Activated CD8-positive, alpha-beta memory T cell treated with anti-CD3 and anti-CD28 coated beads for 24 hours (primary cell): Measurements from ENCODE around the gene LEFTY2.
"Not testable (repeated sequence)": the region's sequence is repeated elsewhere in the genome, so short reads cannot be mapped to it uniquely, and the experiment has no call there.

Experiments
- DNase-seq: peaks from one replicate; pipeline ENCODE4 v3.0.0-alpha.2; 2020

The LEFTY2 gene

DNA sequence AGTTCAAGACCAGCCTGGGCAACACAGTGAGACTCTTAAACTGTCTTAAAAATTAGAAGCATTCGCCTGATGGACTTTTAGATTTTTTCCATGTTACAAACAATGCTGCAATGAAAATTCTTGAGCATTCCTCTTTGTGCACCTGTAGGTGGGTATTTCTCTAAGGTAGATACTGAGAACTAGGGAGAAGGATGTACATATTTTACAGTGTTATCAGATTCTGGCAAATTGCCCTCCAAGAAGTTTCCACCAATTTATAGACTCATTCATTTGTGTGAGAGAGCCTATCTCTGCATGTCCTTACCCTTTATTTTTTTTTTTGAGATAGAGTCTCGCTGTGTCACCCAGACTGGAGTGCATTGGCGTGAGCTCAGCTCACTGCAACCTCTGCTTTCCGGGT is 12.3 kb upstream of the LEFTY2 start:
- DNase-seq, result no peak

DNA sequence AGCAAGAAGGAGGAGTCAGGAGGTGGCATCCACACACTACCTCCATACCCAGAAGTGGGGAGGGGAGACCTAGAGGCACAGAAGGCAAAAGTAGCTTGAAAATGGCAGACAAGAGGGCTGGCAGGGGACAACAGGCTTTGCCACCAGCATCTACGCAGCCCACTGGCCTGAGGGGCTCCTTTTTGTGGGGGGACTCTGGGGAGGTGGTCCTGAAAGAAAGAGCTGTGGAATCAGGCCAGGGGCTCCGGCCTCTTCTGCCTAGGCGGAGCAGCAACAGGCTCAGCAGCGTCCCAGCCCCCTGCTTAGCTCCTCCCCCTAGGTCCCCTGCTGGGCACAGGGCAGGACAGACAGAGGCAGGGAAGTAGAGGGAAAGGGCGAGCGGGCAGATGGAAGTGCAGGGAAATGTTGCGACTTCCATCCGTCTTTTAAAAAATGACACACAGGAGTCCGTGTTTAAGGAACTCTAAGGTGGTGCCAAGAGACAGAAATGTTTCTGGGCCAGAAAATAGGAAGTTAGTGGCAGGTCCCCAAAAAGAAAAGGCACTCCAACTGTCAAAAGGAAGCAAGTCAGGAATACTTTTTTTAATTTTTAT is 10.0 kb upstream of the LEFTY2 start:
- DNase-seq, result no peak

DNA sequence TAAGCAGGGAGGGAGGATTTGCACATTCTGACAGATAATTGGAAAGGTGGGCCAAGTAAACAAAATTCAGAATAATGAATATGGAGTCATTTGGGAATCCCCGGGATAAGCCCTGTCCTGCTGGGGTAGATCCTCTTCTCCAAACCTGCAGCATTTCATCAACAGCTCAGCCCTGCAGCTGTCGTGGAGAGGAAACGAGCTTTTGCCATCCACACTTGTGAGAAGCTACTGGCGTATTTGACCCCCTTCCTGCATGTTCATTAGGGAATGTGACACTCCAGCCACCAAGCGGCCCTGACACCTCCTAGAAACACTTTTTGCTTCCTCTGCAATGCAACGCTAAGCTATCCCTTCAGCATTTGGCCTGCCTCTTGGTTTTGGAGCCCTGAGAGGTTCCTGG is 8.0 kb upstream of the LEFTY2 start:
- no peak for DNase-seq

DNA sequence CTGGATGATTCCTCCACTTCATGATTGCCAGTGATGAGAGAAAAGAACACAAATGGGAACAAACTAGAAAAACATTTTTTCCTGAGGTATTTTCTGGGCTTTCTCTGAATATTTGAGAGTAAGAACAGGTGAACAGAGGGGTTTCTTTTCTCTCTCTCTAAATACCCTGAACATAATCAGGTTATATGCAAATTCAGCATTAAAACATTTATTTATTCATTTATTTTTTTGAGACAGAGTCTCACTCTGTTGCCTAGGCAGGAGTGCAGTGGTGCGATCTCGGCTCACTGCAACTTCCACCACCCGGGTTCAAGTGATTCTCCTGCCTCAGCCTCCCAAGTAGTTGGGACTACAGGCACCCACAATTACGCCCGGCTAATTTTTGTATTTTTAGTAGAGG is 5.8 kb upstream of the LEFTY2 start:
- DNase-seq, result no peak

DNA sequence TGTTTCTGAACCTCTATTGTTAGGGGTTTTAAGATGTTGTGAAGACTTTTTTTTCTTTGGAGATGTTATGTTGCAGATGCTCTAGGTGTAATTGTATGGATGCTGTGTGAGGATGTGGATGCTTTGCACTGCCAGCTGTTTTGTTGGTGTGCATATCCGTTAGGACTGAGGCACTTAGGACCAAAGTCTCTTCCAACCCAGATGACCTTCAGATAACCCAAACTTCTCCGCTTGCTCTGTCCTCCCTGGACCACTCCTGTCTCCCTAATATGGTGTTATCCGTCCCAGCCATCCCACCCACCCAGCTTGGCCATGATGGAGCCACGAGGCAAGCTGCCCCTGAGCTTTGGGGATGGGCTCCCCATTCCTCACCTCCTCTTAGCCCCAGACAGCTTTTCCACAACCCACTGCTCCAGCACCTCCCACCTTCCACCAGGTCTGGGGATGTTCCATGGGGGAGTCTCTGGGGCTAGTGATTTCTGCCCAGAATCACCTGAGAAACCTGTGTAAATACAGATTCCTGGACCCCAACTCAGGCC is 5.1 kb upstream of the LEFTY2 start:
- no peak for DNase-seq

DNA sequence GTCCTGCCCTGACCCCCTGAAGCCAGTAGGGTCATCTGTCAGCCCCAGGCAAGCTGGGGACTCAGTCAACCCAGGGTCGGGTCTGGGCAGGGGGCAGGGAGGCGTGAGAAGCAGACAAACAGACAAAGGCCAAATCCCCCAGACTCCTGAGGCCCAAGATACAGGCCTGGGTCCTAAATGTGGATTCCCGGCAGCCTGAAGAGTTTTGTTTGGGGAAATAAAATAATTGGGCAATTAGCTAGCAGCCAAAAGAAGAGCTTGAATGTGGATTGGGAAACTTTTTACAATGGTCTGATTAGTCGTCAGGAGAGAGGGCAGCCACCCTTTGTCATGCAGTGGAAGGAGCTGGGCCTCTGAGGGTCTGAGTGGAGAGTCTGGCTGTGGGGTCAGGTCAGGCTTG is 4.5 kb upstream of the LEFTY2 start:
- no peak for DNase-seq

DNA sequence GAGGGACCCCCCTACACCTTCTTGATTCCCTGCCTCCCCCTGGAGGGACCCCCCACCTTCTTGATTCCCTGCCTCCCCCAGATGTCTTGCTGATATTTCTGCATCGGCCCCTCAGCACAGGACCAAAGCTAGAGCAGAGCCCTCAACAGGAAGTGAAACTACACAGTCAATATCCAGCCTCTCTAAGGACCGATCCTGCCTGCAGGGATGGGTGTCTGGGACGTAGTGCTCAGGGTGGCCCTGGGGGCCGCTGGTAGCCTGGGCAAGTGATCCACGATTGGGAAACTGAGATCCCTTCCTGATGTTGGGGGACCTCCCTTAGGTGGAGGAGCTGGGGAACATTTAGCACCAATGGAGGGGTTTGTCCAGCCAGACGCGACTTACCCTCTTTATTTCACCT is 3.9 kb upstream of the LEFTY2 start:
- DNase-seq, result no peak

DNA sequence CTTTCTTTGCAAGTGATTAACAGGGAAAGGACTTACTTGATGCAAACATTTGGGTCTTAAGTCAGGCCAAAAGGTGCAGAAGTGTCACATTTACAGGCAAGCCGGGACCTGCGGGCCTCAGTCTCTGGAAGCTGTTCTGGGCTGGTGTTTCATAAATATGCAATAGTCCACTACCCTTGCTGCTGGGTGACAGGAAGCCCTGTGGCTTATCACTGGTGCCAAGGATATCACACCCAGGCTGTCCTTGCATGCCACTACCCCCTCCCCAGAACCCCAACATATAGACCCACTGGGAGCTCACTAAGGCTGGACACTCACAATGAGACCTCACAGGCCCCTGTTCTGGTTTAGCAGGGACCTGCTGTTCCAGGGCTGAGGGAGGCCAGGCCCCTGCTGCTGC is 3.4 kb upstream of the LEFTY2 start:
- no peak for DNase-seq

DNA sequence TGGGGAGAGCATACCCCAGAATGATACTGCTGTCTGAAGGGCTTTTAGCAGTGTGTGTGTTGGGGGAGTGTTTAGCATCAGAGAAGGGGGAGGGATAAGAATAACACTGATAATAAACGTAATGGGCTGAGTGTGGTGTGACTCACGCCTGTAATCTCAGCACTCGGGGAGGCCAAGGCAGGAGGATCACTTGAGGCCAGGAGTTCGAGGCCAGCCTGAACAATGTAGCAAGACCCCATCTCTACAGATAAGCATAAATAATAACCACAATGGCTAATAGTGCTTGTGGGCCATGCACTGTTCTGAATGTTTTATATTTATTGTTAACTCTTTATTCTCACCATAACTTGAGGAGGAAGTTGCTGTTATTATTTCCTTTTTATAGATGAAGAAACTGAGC is 2.6 kb upstream of the LEFTY2 start:
- DNase-seq, result no peak

DNA sequence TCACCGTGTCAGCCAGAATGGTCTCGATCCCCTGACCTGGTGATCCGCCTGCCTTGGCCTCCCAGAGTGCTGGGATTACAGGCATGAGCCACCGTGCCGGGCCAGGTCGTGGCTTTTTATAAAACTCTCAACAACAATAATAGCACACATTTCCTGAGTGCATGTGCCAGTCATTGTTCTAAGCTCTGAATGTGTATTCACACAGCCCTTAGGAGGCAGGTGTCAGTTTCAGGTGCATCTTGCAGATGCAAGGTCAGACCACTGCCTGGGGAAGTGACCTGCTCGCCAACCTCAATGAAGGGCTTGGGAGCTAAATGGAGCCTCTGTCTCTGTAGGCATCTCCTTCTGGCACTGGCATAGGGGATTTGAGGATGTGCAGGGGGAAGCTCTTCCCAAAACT is 1.6 kb upstream of the LEFTY2 start:
- DNase-seq, result no peak

DNA sequence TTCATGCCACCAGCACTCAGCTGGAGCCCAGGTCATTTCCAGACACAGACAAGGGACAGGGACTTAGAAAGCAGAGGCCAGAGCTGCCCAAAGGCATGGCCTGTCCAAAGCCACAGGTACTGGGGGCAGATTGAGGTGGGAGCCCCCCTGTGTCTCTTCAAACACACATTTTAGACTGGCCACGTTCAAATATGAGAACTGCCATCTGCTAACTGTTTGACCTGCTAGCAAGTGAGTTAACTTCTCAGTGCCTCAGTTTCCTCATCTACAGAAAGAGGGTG is 862 bp upstream of the LEFTY2 start:
- DNase-seq, result no peak

DNA sequence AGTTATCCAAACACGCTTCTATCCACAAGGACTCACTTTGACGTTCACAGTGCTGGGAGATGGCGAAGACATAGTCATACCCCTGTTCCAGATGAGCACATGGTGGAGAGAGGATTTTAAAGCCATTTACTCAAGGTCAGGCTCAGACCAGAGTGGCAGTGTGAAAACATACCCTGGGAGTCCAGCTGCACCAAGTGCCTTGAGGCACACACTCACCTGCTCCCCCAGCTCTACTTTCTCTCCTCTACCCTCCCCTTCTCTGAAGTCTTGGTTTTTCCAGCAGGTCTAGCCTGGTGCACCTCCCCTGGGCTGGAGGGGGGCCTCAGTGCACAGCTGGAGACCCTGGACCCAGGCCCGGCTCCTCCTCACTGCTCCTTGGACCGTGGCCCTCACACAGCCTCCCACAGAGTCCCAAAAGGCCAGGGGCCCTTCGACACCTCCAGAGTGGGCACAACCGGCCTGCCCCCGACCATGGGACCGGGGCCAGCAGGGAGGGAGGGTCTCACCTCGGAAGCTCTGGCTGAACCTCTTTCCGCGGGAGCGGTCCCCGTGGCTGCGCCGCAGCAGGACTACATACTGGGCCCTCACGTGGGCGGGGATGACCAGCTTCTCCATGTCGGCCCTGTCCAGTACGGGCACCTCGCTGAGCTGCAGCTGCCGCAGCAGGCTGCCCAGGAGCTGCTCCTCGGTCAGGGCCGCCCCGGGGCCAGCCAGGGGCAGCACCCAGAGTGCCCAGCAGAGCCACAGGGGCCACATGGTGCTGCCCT is 452 bp downstream of the LEFTY2 start:
- DNase-seq, result no peak

DNA sequence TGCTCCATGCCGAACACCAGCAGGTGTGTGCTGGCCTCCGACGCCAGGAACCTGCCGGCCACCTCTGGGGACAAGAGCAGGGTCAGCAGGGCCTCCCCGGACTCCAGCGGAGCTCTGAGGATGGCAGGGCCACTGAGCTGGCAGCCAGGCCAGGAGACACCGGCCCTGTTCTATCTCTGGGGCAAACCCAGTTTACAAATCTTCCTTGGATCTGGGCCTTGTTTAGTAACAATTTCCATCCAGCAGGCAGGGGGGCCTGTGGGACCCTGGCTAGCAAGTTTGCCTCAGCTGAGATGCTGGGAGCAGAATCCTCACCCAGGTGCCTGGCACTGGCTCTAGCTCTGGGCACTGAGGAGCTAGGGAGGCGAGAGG is 1.1 kb downstream of the LEFTY2 start:
- not testable (repeated sequence) for DNase-seq

DNA sequence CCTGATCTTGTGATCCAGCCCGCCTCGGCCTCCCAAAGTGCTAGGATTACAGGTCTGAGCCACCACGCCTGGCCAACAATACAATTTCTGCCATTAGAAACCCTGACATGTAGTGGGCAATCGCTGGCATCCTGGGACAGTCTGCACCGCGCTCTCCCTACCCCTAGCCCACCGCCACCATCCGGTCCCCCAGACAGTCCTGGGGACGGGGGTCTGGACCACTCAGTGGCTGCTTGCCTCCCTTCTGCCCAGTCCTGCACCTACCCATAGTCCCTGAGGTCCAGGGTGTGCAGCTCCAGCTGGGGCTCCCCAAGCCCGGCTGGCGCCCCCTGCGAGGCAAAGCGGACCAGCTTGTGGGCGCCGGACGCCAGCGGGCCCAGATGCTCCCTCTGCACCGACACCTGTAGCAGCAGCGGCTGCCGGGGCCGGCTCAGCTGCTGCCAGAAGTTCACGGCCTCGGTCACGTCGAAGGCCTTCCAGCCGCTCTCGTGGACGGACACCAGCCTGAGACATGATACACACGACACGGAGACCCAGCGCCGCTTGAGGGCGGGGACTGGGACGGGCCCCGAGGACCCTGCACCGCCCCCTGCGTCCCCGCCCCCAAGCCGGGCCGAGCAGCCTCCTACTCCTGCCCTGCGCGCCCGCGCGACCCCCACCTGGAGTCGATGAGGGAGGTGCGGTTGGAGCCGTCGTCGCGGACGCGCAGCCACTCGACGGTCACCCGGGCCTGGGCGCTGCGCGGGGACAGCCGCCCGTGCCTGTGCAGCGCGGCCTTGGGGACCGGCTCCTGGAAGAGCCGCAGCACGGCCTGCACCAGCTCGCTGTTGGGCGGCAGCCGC is 1.7 kb downstream of the LEFTY2 start:
- not testable (repeated sequence) for DNase-seq

DNA sequence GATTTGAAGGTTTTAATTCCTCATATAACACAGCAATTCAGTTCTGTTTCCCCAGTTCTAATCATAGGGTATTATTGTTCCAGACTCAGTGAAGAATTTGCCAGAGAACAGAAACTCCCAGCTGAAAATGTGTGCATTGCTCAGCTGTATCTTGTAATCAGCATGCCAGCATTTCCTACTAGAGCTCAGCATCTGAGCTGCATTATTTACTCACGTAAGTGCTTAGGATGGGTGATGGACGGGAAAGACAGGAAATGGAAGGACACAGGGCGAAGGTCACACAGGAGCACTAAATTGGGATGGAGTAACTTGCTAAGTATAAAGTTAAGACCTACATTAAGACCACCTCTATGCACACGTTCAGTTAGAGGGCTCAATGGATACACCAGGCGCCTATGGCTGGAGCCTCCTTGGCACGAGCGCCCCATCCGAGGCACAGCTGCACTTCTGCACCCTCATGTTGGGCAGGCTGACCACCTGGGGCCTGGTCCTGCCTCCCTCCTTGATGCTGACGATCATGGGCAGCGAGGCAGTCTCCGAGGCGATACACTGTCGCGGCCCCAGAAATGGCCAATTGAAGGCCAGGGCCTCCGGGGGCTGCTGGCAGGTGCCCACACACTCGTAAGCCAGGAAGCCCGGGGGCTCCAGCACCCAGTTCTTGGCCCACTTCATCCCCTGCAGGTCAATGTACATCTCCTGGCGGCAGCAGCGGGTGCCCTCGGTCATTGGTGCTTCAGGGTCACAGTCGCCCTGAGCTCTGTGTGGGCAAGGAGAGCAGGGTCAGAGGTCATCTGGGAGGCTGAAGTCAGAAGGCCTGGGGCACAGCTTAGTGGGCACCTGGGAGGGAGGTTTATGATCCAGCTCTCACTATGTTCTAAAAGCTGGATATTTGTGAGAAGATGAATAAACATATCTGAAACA is 3.7 kb downstream of the LEFTY2 start:
- DNase-seq, result no peak

DNA sequence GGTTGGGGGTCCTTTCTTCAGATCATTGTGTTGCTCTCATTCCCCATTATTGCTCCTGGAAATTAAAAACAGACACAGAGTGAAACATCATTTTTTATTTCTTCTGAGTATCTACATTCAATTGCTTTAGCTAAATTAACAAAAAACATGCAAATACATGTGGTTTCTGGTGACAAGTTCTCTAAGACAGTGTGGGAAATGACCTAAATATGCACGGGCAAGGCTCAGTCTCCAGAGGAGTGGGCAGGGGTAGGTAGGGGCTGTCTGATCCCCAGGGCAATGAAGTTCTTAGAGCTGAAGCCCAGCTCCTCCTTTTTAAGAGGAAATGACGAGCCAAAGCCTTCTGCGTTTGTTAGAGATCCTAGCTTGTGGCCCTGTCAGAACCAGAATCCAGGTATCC is 4.5 kb downstream of the LEFTY2 start:
- DNase-seq, result no peak

DNA sequence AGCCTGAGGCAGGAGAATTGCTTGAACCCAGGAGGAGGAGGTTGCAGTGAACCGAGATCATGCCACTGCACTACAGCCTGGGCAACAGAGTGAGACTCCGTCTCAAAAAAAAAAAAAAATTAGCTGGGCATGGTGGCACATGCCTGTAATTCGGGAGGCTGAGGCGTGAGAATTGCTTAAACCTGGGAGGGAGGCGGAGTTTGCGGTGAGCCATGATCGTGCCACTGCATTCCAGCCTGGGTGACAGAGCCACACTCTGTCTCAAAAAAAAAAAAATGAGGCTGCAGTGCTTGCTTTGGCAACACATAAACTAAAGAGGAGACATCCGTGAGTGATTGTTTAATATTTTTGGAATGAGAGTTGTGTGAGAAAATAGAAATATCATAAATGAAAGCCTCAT is 4.9 kb downstream of the LEFTY2 start:
- DNase-seq, result not testable (repeated sequence)

DNA sequence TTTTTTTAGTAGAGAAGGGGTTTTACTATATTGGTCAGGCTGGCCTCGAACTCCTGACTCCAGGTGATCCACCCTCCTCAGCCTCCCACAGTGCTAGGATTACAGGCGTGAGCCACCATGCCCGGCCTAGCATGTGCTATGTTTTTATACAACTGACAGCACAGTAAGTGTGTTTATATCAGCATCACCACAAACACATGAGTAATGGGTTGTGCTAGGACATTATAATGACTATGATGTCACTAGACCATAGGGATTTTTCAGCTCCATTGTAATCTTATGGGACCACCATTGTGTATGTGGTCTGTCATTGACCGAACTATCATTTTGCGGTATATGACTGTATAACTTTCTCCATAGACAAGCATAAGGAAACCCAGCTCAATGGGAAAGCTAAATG is 6.3 kb downstream of the LEFTY2 start:
- DNase-seq, result no peak

DNA sequence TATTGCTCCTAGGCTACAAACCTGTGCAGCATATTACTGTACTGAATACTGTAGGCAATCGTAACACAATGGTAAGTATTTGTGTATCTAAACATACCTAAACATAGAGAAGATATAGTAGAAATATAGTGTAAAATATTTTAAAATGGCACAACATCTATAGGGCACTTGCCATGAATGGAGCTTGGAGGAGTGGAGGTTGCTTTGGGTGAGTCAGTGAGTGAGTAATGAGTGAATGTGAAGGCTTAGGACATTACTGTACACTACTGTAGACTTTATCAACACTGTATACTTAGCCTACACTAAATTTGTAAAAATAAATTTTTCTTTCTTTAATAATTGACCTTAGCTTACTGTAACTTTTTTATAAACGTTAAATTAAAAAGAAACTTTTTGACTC is 7.9 kb downstream of the LEFTY2 start:
- no peak for DNase-seq

DNA sequence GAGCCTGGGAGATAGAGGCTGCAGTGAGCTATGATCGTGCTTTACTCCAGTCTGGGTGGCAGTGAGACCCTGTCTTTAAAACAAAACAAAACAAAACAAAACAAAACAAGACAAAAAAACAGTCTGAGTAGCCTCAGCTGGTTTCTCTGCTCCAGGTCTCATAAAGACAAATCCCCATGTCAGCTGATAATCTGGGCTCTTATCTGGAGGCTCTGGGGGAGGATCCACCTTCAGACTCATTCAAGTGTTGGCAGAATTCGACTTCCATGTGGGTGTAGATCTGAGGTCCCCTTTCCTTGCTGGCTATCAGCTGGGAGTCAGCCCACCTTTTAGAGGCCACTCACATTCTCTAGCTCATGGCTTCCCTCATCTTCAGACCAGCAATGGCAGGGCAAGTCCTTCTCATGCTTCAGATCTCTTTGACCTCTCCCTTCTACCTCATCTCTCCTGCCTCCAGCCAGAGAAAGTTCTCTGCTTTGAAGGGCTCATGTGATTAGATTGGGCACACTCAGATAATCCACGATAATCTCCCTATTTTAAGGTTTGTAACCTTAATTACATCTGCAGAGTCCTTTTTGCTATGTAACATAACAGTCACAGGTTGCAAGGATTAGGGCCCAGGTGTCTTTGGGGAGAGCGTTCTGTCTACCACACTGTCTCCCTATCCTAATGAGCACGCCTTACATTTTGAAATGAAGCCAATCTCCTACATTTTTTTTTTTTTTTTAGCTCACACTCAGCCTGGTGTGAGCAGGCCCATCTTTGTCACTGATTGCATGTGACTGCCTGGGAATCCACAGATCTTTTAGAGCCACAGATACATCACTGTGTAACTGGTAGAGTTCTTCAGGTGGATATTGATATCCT is 9.5 kb downstream of the LEFTY2 start:
- no peak for DNase-seq

DNA sequence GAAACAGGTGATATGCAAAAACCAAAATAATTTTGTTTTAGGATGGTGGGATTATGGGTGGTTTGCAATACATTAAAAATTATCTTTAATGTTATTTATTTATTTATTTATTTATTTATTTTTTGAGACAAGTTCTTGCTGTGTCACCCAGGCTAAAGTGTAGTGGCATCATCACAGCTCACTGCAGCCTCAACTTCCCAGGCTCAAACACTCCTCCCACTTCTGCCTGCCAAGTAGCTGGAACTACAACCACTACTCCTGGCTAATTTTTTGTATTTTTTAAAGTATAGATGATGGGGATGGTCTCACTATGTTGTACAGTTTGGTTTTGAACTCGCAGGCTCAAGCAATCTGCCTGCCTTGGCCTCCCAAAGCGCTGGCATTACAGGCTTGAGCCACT is 10.5 kb downstream of the LEFTY2 start:
- DNase-seq, result no peak

DNA sequence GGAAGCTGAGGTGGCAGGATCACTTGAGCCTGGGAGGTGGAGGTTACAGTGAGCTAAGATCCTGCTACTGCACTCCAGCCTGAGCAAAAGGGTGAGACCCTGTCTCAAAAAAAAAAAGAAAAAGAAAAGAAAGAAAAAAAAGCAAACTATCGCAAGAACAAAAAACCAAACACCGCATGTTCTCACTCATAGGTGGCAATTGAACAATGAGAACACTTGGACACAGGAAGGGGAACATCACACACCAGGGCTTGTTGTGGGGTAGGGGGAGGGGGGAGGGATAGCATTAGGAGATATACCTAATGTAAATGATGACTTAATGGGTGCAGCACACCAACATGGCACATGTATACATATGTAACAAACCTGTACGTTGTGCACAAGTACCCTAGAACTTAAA is 11.6 kb downstream of the LEFTY2 start:
- not testable (repeated sequence) for DNase-seq
